ENCODE results near the gene LHX5.

GRCh38 chr12:113452458-113452857 lies 19.2 kb downstream of the LHX5 start:
- TF ChIP-seq CTCF (IDR thresholded peaks at IDR 0.05), result no peak
- no peak for TF ChIP-seq POLR2AphosphoS5 (IDR thresholded peaks at IDR 0.05)
- no peak for TF ChIP-seq POLR2A (IDR thresholded peaks at IDR 0.05)

Measured in breast epithelium (tissue), 3 donors.